ENCODE results near the gene HELQ.

The HELQ gene

DNA sequence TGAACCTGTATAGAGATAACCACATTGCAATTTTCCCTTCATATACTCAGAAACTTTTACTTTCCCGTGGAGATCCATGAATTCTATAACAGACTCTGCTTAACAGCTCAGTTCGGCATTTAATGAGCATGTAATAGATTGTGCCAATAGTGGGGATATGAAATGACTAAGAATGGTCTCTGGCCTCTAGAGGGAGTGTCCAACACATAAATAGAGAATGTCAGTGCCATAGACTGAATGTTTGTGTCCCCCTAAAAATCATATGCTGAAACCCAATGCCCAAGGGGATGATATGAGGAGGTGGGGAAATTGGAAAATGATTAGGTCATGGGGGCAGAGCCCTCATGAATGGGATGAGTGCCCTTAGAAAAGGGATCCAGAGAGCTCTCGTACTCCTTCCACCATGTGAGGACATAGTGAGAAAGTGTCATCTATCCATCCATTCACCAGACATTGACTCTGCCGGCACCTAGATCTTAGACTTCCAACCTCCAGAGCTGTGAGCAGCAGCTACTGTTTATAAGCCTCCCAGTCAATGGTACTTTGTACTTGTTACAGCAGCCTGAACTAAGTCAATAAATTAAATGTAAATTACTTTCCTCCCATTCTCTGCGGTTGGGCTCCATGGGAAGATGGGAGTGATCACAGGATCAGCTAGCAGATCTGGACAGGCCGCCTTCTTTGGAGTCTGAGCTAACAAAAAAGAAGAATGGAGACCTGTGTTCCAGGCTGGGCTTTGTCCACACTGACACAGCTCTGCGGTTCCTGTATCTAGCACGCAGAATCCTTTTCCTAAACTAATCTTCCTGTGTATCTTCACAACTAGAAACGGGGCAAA, 92.9 kb downstream of the HELQ start:
- ATAC-seq = peak; percentile 60
- DNase-seq (ENCODE audit: low spot score in 2 of 2) = no peak
- Mint-ChIP-seq H3K4me3 (no peak overlapping the region), H3K27ac (no peak overlapping the region), H3K4me1 (peaks cover under 1% of the 10 kb centered on the region), H3K36me3 (peaks cover 1% of the 10 kb centered on the region), H3K9me3 (no peaks in the 10 kb centered on the region)

DNA sequence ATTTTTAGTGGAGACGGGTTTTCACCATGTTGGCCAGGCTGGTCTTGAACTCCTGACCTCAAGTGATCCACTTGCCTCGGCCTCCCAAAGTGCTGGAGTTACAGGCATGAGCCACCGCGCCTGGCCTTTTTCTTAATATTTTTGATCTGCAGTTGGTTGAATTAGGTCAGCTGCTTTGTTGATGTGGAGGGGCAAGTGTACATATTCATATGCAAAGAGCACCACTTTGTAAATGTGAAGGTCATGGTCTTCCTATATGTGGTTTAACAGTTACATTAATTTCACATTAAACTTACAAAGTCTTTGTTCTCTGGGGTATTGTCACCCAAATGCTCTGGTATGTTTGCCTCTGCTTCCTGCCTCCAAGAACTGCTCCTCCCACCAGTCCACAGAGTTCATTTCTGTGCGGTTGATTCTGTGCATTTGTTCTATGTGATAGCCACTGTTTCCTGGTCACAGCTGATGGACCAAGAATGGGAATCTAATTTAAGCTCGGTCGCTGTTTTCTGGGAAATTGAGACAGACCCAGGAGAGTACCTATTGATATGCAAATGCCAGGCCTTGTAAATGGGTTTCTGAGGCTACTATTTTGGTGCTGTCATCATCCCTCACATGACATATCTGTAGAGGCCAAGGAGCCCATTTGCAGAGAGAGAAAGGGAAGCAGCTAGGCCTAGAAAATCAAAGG, 94.1 kb downstream of the HELQ start:
- Mint-ChIP-seq H3K4me1 (peaks cover 12% of the 10 kb centered on the region), H3K4me3 (no peak overlapping the region), H3K27ac (no peak overlapping the region), H3K9me3 (no peaks in the 10 kb centered on the region), H3K36me3 (peaks cover 12% of the 10 kb centered on the region)
- no peak for ATAC-seq
- no peak for DNase-seq (ENCODE audit: low spot score in 2 of 2)

DNA sequence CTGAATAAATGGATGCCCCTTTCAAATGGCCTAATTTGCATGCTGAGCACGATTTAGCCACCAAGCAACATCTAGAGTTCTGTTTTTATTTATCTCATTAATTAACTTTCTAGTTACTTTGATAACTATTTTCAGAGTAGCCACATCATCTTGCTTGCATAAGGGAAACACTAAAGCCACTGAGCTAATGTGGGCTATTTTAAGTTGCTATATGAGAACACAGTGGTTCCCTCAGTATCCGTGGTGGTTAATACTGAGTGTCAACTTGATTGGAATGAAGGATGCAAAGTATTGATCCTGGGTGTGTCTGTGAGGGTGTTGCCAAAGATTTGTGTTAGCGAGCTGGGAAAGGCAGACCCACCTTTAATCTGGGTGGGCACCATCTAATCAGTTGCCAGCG, 95.6 kb downstream of the HELQ start:
- Mint-ChIP-seq H3K9me3 (no peaks in the 10 kb centered on the region), H3K4me3 (no peak overlapping the region), H3K4me1 (peaks cover 20% of the 10 kb centered on the region), H3K36me3 (peaks cover 12% of the 10 kb centered on the region), H3K27ac (no peak overlapping the region)
- ATAC-seq (no peak), DNase-seq (ENCODE audit: low spot score in 2 of 2) (no peak)

DNA sequence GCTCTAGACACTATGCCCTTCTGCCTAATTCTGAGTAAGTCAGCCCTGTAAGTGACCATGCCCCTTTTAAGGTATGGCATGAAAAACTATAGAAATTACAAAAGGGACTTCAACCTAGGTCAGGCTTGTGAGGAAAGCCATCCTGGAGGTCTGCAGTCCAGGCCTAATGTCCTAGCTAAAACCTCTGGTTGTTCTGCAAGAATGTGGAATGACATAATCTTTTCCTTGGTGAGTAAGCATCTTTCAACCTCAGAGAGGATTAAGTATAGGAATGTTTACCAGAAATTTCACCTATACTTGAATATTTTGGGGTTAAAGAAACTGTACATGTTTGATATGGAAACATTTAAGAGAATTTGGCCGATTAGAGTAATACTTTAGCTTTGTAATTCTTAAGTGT, 97.2 kb downstream of the HELQ start:
- Mint-ChIP-seq H3K36me3 (peaks cover 12% of the 10 kb centered on the region), H3K4me1 (peaks cover 20% of the 10 kb centered on the region), H3K27ac (no peak overlapping the region), H3K4me3 (no peak overlapping the region), H3K9me3 (peaks cover 4% of the 10 kb centered on the region)
- ATAC-seq (no peak), DNase-seq (ENCODE audit: low spot score in 2 of 2) (no peak)
